Measurements from ENCODE around the gene DDI2.
A peak's percentile ranks its signal among the peaks of the same experiment; 100 is the strongest.

The DDI2 gene

GRCh38 chr1:15609631-15610030, 7.6 kb upstream of the DDI2 start:
- H3K4me3 ChIP-seq (ENCODE audit: low read length), result no peak overlapping the region
- peak; percentile 30 for DNase-seq (ENCODE audit: low read depth)
- TF ChIP-seq, protein P1, sequence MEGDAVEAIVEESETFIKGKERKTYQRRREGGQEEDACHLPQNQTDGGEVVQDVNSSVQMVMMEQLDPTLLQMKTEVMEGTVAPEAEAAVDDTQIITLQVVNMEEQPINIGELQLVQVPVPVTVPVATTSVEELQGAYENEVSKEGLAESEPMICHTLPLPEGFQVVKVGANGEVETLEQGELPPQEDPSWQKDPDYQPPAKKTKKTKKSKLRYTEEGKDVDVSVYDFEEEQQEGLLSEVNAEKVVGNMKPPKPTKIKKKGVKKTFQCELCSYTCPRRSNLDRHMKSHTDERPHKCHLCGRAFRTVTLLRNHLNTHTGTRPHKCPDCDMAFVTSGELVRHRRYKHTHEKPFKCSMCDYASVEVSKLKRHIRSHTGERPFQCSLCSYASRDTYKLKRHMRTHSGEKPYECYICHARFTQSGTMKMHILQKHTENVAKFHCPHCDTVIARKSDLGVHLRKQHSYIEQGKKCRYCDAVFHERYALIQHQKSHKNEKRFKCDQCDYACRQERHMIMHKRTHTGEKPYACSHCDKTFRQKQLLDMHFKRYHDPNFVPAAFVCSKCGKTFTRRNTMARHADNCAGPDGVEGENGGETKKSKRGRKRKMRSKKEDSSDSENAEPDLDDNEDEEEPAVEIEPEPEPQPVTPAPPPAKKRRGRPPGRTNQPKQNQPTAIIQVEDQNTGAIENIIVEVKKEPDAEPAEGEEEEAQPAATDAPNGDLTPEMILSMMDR (conservative IDR thresholded peaks at IDR 0.05; ENCODE audit: low read length), result no peak

DNA sequence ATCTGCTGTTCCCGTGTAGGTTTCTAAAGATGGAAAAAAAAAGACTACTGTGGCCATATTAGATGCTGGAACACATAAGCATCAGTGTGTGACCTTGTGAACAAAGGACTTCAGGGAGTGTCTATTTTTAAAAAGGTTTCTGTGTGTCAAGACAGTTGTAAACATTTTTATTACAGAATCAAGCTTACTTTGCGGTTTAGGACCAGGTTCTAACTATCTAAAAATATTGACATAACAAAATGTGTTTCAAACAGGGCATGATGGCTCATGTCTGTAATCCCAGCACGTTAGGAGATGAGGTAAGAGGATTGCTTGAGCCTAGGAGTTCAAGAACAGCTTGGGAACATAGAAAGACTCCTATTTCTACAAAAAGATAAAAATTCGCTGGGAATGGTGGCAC, 7.1 kb upstream of the DDI2 start:
- TF ChIP-seq, protein P1 (conservative IDR thresholded peaks at IDR 0.05; ENCODE audit: low read length), result no peak
- no peak overlapping the region for H3K4me3 ChIP-seq (ENCODE audit: low read length)
- DNase-seq (ENCODE audit: low read depth), result no peak

GRCh38 chr1:15616373-15617172, 685 bp upstream of the DDI2 start:
- H3K4me3 ChIP-seq (ENCODE audit: low read length), result peak overlapping the region; percentile 53
- peak; percentile 43 for DNase-seq (ENCODE audit: low read depth)
- TF ChIP-seq, protein P1 (conservative IDR thresholded peaks at IDR 0.05; ENCODE audit: low read length), result no peak

DNA sequence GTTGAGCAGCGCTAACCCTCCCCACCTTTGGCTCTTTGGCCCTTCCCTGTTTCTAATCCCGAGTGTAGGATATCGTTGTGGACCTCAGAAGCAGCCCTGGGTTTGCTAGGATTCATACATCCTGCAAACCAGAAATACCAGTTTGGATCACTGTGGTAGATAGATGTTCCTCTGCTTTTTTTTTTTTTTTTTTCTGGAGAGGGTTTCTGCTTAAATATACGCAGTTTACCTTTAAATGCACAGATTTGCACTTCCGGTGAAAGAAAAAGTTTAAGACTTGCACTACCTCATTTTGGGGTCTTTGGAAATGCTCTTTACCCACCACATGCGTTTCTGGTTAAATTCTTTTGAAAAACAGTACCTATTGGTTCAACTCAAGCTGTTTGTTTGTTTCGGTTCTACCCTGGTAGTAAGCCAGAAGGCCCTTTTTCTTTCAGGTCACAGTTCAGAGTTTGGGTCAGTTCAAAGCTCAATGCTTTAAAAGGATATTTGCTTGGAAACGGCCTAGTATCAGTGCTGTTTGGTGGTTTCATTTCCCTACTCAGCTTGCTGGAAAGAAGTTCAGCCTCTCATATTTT, 908 bp downstream of the DDI2 start:
- no peak for DNase-seq (ENCODE audit: low read depth)

GRCh38 chr1:15618655-15619525, 1.6 kb downstream of the DDI2 start:
- TF ChIP-seq, protein P1 (conservative IDR thresholded peaks at IDR 0.05; ENCODE audit: low read length), result peak; percentile 40
- DNase-seq (ENCODE audit: low read depth), result peak; percentile 92
- peak overlapping the region; percentile 97 for H3K4me3 ChIP-seq (ENCODE audit: low read length)

More for the DNA sequence above, 908 bp downstream of the DDI2 start:
- TF ChIP-seq, protein P1 (conservative IDR thresholded peaks at IDR 0.05; ENCODE audit: low read length), result no peak
- peak overlapping the region; percentile 97 for H3K4me3 ChIP-seq (ENCODE audit: low read length)

DNA sequence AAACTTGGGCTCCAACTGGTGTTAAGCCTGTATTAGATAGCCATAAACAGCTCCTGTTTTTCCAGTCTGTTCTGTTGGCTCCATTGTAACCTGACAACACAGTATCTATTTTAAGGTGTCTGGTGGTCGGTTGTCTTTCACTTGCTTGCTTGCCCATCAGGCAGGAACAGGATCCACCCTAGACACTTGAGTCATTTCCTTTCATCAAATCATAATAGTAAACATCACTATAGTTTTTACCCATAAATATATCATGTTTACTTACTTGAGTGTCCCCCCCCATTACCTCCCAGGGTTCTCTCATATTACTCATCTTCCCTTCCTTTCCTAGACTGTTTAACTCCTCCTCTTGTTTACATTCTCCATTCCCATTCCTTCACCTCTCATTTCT, 2.9 kb downstream of the DDI2 start:
- H3K4me3 ChIP-seq (ENCODE audit: low read length), result no peak overlapping the region
- peak; percentile 40 for DNase-seq (ENCODE audit: low read depth)
- TF ChIP-seq, protein P1 (conservative IDR thresholded peaks at IDR 0.05; ENCODE audit: low read length), result no peak

Measured in AG10803 (cell line).